Measurements from ENCODE around the gene UBL4B.

Gene UBL4B

GRCh38 chr1:110085671-110086070 lies 26.6 kb upstream of the UBL4B start:
- DNase-seq = no peak

- DNase-seq = no peak
Observed at GRCh38 chr1:110086961-110087360, 25.3 kb upstream of the UBL4B start.

- peak; percentile 40 to 81 for DNase-seq
Observed at GRCh38 chr1:110087812-110088738, 24.2 kb upstream of the UBL4B start.

- no peak for DNase-seq
Observed at GRCh38 chr1:110088739-110089316, 23.4 kb upstream of the UBL4B start.

GRCh38 chr1:110089561-110090275 lies 22.5 kb upstream of the UBL4B start:
- no peak for DNase-seq

GRCh38 chr1:110091381-110091780 lies 20.9 kb upstream of the UBL4B start:
- no peak for DNase-seq

- no peak for DNase-seq
Observed at GRCh38 chr1:110091791-110092190, 20.5 kb upstream of the UBL4B start.

GRCh38 chr1:110092991-110093390 lies 19.3 kb upstream of the UBL4B start:
- DNase-seq = no peak

- no peak for DNase-seq
Observed at GRCh38 chr1:110094931-110095654, 17.1 kb upstream of the UBL4B start.

GRCh38 chr1:110097507-110098221 lies 14.6 kb upstream of the UBL4B start:
- no peak for DNase-seq

- DNase-seq = no peak
Observed at GRCh38 chr1:110098222-110099026, 13.8 kb upstream of the UBL4B start.

- DNase-seq = no peak
Observed at GRCh38 chr1:110100335-110100734, 11.9 kb upstream of the UBL4B start.

GRCh38 chr1:110102081-110102480 lies 10.2 kb upstream of the UBL4B start:
- peak; percentile 7 to 20 for DNase-seq

GRCh38 chr1:110106013-110106941 lies 6.0 kb upstream of the UBL4B start:
- peak; percentile 50 to 78 for DNase-seq

GRCh38 chr1:110107867-110108469 lies 4.3 kb upstream of the UBL4B start:
- no peak for DNase-seq

- DNase-seq = no peak
Observed at GRCh38 chr1:110111081-110111480, 1.2 kb upstream of the UBL4B start.

GRCh38 chr1:110112656-110113055 lies 413 bp downstream of the UBL4B start:
- no peak for DNase-seq

- no peak for DNase-seq
Observed at GRCh38 chr1:110113551-110113950, 1.3 kb downstream of the UBL4B start.

GRCh38 chr1:110114173-110114572 lies 1.9 kb downstream of the UBL4B start:
- DNase-seq = no peak

- no peak for DNase-seq
Observed at GRCh38 chr1:110114784-110115183, 2.5 kb downstream of the UBL4B start.

All from inflammatory macrophage treated with lipopolysaccharide for 1 hour (primary cell).